ENCODE data around the gene GSC2.

GSC2 gene

DNA sequence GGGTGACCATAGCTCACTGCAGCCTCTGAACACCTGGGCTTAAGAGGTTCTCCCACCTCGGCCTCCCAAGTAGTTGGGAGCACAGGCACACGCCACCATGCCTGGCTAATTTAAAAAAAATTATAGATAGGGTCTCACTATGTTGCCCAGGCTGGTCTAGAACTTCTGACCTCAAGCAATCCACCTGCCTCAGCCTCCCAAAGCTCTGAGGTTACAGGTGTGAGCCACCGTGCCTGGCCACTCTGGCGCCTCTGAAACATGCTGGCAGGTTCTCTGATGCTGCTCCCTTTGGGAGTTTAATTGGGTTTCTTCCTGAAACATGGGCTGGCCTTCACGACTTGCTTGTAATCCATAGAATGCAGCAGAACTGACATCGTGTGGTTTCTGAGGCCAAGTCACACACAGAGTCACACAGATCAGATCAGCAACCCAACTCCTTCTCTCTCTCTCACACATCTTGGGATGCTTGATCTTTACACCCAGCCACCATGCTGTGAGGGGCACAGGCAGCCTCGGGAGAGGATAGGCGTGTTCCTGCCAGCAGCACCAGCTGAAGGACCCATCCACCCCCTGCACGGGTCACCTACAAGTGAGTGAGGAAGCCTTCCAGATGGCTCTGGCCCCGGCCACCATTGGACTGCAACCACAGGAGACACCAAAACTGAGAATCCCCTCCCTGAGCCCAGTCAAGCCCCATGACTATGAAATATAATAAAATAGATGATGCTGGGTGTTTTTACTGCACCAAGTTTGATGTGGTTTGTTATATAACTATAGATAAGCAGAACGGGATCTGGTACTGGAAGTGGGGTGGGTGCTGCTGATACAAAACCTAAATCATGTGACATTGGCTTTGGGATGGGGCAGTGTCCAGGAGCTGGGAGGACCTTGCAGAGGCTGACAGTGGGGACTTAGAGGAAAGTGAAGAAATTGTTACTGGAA lies 3.1 kb upstream of the GSC2 start:
- no peak for DNase-seq (ENCODE audit: low spot score)

DNA sequence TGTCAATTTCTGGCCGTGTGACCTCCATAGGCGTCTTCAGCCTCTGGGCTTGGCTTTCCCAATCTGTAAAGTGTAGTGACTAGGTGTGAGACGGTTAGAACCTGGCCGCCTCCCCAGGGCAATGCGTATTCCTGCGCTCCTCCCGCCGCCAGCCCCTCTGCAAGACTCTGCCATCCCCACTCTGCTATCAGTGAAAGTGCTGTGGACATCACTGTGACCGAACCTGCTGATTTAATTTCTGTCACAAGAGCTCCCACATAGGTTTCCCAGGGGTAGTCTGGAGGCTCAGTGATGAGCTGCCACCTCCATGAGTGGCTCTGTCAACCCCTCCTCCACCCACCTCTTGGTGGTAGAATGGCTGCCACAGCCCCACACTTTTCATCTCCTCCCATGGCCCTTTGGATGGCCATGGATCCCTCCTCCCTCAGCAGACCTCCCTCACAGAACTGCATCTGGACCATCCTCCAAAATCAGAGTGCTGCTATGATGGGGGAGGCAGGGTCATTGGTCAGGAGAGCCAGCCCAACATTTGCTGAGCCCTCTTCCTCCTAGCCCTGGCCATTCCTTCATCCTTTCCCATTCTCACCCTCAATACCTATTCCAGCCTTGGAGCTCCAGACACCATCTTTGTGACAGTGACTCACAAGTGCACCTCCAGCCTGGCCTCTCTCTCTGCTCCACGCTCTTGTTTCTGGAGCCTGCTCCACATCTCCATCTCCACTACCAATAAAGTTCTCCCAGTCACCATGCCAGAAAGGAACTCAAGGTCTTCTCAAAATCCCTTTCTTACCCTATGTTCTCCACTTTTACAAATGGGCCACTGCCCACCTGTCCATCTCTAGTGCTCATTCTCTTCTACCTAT lies 1.5 kb upstream of the GSC2 start:
- no peak for DNase-seq (ENCODE audit: low spot score)

DNA sequence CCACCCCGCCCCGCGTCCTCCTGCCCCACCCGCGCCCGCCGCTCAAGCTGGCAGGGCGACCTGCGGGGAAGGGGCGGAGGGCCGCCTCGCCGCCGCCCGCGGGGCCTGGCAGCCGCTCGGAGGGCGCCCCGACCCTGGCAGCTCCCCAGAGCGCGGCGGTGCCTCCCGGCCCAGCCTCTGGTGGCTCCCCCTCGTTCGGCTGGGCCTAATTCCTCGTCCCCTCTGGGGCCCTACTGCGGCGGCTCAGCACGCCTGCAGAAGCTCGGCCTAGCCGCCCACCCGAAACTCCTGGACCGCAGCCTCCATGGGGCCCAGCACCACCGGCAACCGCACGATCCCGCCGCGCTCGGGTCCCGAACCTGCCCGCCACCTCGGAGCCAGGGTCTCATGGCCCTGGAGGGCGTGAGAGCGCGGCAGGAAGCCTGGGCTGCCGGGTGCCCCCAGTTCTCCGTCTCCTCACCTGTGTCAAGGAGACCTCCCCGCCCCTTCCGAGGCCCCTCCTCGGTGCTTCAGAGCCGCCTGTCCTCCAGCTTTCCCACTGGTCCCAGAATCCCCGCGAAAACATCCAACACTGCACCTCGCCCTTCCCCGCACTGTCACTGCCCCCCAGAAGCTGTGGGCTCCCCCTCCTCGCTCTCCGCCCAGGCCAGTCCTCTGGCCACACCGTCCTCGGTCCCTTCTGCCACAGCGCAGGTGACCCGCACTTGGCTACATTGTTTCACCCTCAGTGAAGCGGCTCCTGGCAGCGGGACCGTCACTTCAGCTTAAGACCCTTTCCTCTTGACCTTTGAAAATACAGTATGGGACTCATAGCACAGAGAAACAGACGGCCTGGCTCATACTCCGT lies 613 bp upstream of the GSC2 start:
- no peak for DNase-seq (ENCODE audit: low spot score)

DNA sequence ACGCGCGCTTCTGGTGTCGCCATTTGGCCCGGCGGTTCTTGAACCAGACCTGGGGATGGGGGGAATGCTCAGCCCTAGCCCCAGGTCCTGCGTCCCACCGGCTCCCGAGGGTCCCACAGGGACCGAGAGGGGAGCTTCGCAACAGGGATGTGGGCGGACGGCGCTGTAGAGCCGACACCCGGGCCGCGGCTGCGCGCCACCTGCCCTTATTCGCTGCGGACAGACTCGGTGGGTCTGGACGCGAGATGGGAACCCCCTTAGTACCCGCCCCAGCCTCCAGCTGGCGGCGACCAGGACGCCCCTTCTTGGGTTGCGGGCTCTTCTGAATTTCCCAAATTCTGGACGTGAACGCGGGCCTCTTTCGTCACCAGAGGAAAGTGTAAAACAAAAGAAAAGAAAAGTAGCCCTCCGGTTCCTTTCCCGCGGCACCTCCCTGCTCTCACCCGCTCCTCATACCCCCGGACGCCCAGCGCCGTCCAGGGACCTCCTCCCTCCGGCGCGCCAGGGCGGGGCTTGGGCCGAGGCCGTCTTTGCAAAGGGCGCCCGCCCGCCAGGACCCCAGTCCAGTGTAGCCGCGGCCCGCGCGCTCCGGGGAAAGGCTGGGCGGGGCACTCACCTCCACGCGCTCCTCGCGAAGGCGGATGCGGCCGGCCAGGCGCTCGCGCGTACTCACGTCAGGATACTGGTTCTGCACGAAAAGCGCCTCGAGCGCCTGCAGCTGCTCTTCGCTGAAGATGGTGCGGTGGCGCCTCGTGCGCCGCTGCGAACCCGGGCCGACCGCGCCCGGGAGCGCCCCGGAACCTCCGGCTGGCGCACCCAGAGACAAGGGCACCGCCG lies 827 bp downstream of the GSC2 start:
- DNase-seq (ENCODE audit: low spot score), result no peak

DNA sequence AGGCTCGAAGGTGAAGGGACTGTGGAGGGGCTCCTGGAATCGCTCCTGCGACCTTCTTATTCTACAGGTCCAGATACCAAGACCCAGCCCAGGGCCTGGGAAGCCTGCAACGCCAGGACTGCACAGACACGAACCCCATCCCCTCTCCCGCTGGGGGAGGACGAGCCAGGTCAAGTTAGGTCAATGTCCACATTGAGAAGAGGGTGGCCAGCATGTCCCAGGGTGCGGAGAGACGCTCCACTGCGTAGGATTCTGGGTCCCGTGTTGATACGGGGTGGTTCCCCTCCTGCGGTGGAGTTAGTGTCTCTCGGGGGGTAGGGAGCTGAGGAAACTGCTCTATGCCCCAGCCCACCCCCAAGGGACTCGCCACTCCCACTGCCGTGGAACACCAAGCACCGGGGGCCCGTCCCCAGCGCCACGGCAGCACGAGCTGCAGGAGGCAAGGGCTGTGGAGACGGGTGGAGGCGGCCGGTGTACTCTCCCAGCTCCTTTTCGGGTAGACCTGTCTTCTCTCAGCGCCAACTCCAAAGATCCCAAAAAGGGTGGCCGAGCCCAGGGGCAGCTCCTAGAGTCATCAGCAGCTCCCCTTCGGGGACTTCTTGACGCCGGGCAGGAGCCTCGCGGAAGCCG lies 1.6 kb downstream of the GSC2 start:
- DNase-seq (ENCODE audit: low spot score), result no peak

DNA sequence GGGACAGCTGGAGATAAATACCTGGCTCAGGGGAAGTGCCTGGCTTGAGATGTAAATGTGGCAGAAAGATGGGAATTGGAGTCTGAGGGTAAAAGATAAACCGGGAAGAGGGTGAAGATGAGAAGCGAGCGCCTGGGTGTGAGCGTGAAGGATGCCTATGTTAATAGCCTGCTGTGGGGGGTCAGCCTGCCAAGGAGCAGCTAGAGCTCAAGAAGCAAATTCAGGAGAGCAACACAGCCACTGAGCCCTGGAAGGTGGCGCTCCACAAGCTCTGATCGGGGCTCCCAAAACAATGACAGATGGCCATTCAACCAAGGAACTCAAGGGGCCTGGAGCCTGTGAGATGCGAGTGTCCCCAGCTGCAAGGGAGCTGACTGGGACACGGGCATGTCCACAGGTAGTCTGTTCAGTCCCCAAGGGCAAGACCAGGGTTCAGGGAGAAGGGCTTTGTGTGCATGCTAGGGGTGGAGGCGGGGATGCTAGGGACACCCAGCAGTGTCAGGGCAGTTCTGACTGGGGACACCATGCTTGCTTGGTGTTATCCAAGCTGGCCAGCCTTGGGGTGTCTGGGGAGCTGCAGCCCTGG lies 2.8 kb downstream of the GSC2 start:
- no peak for DNase-seq (ENCODE audit: low spot score)

DNA sequence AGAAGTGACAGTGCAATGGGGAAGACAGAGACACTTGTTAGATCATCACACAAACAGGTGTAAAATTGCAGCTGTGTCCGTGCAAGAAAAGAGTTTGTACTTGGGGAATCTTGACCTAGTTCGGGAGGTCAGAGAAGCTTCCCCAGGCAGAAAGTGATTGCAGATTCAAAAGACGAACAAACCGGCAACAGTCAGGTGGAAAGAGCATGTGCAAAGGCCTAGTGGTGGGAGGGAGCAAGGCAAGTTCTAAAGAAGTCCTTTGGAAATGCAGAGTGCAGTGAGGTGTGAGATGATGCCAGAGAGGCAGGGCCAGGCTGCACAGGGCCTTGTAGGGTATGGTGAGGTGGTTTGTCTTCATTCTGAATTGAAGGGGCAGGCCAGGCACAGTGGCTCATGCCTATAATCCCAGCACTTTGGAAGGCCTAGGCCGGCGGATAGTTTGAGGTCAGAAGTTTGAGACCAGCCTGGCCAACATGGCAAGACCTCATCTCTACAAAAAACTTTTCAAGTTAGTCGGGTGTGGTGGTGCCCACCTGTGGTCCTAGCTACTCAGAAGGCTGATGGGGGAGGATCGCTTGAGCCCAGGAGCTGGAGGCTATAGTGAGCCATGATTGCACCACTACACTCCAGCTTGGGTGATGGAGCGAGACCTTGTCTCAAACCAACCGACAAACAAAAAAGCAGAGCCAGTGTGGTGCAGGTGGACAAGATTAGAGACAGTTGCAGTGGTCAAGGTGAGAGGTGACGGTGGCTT lies 3.7 kb downstream of the GSC2 start:
- no peak for DNase-seq (ENCODE audit: low spot score)

DNA sequence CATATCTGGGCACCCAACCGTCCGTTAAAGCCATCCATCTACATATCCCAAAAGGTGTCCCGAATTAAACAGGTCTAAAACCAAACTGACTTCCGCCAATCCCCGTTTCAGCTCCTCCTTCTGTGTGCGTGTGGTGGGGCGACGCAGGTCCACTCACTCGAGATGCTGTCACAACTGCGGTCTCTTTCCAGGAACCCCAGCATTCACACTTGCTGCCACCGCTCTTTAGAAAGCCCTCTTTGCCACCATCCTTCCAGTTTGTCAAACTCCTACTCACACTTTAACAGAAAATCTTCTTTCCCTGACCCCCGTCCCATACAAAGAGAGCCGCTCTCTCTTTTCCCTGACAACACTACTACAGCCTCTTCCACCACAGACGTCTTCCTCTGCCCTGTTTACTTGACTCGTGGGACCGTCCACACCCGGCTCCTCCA lies 6.1 kb downstream of the GSC2 start:
- DNase-seq (ENCODE audit: low spot score), result peak; percentile 47

DNA sequence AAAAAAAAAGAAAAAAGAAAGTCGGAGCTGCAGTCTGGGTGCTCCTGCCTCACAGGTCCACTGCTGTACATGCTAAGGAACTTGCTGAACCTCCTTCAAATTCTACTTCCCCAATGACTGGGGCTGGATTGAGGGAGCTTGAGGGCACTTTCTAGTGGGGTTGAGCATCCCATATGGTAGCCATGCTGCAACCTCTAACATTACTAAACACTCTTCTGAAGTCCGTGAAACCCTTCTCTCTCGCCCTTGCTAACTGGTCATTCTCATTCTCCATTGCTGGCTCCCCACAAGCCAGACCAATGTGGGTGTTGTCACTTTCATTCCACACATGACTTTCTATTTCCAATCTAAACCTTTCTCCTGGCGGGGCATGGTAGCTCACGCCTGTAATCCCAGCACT lies 6.9 kb downstream of the GSC2 start:
- DNase-seq (ENCODE audit: low spot score), result no peak

DNA sequence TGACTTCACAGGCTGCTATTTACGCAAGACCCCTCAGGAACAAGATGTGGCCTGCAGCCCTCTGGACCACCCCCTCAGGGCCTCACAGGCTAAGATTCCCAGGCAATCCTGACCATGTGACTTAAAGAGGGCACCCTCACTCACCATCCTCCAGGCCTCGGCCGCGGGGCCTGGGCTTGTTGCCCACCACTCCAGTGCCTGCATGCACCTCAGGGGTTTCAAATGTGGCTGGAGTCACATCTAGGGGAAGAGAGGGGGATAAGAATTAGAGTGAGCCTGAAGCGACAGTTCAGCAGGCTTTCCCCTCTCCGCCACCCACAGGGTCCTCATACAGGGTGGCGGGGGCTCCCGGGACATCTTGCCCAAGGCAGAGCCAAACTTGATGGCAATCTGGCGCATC lies 7.7 kb downstream of the GSC2 start:
- no peak for DNase-seq (ENCODE audit: low spot score)

DNA sequence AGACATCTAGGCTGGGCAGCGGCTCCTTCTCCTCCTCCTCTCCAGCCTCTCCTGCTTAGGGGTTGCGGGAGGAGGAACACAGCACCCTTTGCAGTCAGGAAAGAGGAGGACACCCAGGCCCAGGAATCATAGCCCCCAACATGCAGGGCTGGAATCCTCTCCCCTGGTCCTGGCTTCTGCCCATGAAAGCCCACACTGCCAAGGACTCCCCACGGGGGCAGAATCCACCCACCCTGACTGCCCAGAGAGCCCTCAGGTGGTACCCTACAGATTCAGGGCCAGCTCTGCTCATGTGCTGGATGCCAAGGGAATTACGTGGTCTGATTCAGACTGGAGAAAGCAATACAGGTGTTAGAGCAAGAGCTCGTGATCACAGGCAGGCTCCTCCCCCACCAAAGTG lies 10.1 kb downstream of the GSC2 start:
- DNase-seq (ENCODE audit: low spot score), result no peak

DNA sequence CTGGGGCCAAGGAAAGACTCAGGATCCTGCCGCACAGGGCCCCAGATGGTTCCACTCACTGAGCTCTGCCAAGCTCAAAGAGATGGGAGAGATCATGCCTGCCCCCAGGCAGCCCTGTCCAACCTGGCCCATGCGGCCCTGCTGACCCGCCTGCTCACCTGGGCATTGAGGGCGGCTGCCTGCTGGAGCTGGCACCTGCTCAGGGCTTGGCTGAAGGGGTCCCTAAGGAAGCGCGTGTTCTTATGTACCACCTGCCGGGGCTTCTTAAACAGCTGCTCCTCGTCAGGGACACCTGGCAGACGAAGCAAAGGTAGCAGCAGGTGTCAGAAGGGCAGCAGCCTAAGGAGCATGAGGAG lies 11.1 kb downstream of the GSC2 start:
- DNase-seq (ENCODE audit: low spot score), result no peak

DNA sequence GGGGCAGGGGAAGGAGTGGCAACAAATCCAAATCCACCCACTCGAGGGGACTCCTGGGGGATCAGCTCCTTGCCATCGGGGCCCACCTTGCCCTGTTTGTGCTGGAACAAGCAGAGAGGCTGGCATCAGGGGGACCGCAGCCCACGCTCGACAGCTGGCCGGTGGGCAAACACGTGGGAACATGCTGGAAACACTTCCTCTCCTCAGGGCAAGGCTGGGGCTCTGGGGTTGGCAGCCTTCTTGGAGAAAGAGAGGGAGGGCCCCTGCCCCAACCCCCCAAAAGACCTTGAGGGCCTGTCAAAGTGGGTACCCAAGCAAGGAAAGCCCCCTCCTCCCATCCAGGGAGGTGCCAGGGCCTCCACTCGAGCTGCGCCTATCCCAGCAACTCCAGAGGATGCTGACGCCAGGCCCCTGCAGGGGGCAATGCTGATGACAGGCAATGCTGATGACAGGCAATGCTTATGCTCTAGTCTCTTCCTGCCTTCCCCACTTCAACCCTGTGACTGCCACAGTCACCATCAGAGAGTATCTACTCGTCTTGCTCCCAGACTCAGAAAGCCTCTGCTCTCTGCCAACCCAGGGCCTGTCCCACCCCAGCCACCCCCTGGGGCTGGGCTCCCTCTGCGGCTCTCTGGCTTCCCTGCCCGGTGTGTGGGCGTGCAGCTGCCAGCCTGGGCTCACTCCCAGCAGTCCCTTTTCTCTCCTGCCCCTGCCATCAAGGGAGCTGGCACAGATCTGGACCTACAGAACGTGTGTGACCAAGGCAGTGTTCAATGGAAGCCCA lies 11.7 kb downstream of the GSC2 start:
- no peak for DNase-seq (ENCODE audit: low spot score)

DNA sequence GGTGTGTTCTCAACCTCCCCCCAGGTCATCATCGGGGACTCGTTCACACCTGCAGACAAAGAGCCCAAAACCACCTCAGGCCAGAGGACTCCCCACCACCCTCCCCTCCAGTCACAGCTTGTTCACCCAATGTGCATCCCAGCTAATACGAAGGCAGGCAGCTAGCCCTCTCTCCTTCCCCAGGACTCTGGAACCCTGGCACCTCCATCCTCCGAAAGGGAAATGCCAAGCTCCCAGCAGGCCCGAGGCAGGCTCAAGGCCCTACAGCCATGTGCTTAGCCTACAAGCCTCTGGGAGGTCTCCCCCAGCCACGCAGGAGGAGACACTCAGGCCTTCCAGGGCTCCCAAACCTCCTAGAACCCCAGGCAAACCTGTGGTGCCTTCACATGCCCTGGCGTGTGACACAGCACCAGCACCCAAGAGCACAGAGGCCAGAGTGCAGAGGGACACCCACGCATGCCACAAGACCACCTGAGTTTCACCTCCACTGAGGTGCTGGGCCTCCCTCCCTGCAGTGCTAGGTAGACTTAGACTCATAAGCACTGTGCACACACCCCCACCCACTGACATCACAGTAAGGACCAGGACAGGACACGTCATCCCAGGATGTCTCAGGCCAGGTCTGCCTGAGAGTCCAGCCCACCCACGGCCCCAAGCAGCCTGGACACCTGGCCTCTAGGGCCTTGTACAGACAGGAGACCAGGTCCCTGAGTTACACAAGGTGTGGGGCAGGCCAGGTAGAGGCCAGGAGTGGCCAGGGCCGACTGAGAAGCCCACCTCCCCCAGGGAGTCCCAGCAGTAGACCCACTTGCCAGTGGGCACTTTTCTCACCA lies 12.5 kb downstream of the GSC2 start:
- no peak for DNase-seq (ENCODE audit: low spot score)

DNA sequence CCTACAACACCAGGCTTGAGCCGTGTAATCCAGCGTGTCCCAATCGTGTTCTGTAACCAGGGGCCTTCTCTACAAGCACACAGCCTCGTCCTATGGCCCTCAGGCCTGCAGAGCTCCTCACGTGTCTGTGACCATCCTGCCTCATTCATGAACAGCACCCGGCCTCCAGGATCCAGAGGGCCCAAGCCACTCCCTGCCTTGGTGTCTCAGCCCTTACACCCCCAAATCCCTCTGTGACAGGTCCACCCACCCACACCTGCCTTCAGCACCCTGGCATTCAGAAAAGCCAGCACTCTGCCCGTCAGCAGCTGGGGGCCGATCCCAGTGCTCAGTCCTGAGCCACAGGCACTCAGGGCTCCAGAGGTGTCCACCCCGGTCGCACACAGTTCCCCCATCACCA lies 13.2 kb downstream of the GSC2 start:
- DNase-seq (ENCODE audit: low spot score), result no peak

DNA sequence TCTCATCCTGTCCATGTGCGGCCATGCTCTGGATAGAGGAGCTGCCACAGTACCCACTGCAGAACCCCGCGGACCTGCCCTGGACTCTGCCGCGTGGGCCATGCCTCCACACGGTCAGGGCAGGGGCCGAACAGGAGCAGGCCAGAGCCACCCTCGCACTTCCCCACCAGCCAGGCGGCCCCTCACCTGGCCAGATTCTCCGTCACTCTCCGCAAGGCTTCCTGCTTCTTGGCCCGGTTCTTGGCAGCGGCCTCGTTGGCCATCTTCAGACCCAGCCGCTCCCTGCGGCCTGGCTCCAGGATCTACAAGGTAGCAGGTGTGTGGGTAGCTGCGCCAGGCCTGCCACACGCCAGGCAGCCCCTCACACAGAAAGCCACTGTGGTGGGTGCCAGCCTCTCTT lies 15.2 kb downstream of the GSC2 start:
- DNase-seq (ENCODE audit: low spot score), result no peak

DNA sequence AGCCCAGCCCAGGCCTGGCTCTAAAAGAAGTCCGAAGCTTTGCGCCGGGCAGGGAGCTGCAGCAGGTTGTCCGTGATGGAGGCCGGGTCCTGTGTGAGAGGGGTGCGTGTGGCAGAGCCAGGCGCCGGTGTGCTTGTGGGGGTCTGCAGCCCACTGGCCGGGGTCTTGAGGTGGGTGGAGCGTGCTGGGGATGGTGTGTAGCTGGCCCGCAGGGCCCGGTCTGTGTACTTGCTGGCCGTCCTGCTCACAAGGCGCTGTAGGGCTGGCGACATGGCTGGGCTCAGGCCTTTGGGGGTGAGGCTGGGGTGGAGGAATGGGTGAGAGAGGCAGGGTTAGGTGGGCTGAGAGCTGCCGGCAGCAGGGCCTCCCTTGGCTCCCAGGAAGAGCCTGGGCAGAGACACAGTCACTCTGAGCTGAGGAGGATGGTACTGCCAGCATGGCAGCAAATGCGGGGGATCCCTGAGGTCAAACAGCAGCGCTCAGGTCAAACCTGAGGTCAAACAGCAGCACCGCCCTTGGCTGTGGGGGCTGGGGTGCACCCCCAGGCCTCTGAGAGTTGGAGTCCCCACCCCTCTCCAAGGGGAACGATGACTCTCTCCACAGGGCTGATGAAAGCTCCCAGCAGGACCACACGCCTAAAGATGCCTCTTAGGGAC lies 15.8 kb downstream of the GSC2 start:
- no peak for DNase-seq (ENCODE audit: low spot score)
